GM10266 (cell line): ENCODE measurements around the gene NKAIN2.

Source experiments
- DNase-seq: peaks from one replicate; pipeline ENCODE4 v3.0.0; 2012; ENCODE audit errors: extremely low spot score
- TF ChIP-seq, protein P1 (sequence below): IDR thresholded peaks from 2 replicates; pipeline ENCODE4 v1.5.1; 2012; ENCODE audit warnings: mild to moderate bottlenecking, low read depth; ENCODE audit not compliant: control insufficient read depth, insufficient read depth; ENCODE audit errors: missing control alignments

NKAIN2 gene

GRCh38 chr6:124758663-124759062 lies 955.0 kb downstream of the NKAIN2 start:
- TF ChIP-seq, protein P1, sequence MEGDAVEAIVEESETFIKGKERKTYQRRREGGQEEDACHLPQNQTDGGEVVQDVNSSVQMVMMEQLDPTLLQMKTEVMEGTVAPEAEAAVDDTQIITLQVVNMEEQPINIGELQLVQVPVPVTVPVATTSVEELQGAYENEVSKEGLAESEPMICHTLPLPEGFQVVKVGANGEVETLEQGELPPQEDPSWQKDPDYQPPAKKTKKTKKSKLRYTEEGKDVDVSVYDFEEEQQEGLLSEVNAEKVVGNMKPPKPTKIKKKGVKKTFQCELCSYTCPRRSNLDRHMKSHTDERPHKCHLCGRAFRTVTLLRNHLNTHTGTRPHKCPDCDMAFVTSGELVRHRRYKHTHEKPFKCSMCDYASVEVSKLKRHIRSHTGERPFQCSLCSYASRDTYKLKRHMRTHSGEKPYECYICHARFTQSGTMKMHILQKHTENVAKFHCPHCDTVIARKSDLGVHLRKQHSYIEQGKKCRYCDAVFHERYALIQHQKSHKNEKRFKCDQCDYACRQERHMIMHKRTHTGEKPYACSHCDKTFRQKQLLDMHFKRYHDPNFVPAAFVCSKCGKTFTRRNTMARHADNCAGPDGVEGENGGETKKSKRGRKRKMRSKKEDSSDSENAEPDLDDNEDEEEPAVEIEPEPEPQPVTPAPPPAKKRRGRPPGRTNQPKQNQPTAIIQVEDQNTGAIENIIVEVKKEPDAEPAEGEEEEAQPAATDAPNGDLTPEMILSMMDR: no peak
- DNase-seq: no peak

GRCh38 chr6:124765280-124765679 lies 961.6 kb downstream of the NKAIN2 start:
- no peak for DNase-seq
- TF ChIP-seq, protein P1: no peak

GRCh38 chr6:124768224-124768623 lies 964.6 kb downstream of the NKAIN2 start:
- TF ChIP-seq, protein P1: no peak

GRCh38 chr6:124769811-124770544 lies 966.3 kb downstream of the NKAIN2 start:
- TF ChIP-seq, protein P1: no peak
- no peak for DNase-seq

More at GRCh38 chr6:124768224-124768623, 964.6 kb downstream of the NKAIN2 start:
- DNase-seq: no peak

GRCh38 chr6:124770784-124771183 lies 967.1 kb downstream of the NKAIN2 start:
- TF ChIP-seq, protein P1: no peak
- DNase-seq: no peak

GRCh38 chr6:124772733-124773319 lies 969.2 kb downstream of the NKAIN2 start:
- TF ChIP-seq, protein P1: no peak
- DNase-seq: no peak

DNA sequence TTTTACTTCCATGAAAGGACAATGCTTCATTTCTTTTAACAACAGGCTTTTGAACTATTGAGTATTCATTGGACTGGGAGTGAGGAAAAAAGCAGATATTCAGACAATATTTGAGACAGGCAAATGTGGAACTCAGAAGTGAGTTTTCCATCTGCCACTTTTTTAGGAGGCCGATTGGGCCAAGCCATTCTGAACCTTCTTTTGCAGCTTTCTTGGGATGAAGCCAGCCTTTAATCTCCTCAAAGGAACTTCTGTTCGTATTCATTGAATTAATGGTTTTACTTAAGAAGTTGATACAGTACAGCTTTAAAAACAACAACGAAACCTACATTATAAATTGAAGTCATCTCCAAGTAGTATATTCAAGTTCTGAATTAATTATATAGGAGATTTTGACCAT lies 971.5 kb downstream of the NKAIN2 start:
- TF ChIP-seq, protein P1: no peak

More for the DNA sequence above, 971.5 kb downstream of the NKAIN2 start:
- no peak for DNase-seq
